ENCODE data around the gene ZNF892. TPM values are rescaled to one million over a fixed set of nuclear protein-coding genes. Genes with fewer than 3 reads are reported as not detected.
"Not testable (repeated sequence)": the region's sequence is repeated elsewhere in the genome, so short reads cannot be mapped to it uniquely, and the experiment has no call there.

The ZNF892 gene
- total and polyA plus RNA-seq, 5 donors, result 0.97 to 4.7 (median 3.3) TPM

DNA sequence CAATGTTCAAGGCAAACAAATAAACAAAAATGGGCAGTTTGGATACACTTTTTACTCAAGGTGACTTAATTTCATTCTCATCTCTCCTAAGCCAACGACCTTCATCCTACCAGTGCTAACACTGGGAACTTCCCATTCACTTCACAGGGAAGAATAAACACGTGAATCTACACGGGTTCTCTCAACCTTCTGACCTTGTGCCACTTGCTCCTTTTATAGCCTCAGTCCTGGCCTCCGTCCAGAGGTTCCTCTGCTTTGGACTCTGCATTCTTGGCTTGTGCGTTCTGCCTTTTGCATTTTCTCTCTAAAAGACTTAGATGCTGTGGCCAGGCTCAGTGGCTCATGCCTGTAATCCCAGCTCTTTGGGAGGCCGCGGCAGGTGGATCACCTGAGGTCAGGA is 27.9 kb upstream of the ZNF892 start:
- DNase-seq (peak; percentile 33 to 72 (median 62)), ATAC-seq (peak; percentile 68 to 72)
- no peak overlapping the region for H3K4me3 ChIP-seq (ENCODE audit: low read length)
- intact Hi-C loops (cut with DNase I), result no loop called here
- WGBS, result 63% methylated on average over 7 of the region's 7 CpGs
- no peak overlapping the region for H3K27ac ChIP-seq (ENCODE audit: low read length)
- H3K4me1 ChIP-seq (ENCODE audit: control insufficient read depth, insufficient read depth, low read length), result no peaks in the 10 kb centered on the region
- no peaks in the 10 kb centered on the region for H3K27me3 ChIP-seq (ENCODE audit: control insufficient read depth, insufficient read depth)
- H3K9me3 ChIP-seq (ENCODE audit: control insufficient read depth, low read length), result no peaks in the 10 kb centered on the region

DNA sequence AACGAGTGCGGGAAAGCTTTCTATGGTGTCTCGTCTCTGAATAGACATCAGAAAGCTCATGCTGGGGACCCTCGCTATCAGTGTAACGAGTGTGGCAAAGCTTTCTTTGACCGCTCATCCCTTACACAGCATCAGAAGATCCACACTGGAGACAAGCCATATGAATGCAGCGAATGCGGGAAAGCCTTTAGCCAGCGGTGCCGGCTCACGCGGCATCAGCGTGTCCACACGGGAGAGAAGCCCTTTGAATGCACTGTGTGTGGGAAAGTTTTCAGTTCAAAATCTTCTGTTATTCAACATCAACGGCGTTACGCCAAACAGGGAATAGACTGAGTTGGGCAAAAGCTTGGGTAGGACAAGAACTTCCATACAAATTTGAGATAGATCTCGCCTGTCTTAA is 25.5 kb upstream of the ZNF892 start:
- no peaks in the 10 kb centered on the region for H3K27me3 ChIP-seq (ENCODE audit: control insufficient read depth, insufficient read depth)
- ATAC-seq (no peak), DNase-seq (no peak)
- WGBS, result 98% methylated on average over 18 of the region's 18 CpGs
- no peaks in the 10 kb centered on the region for H3K9me3 ChIP-seq (ENCODE audit: control insufficient read depth, low read length)
- no peak overlapping the region for H3K4me3 ChIP-seq (ENCODE audit: low read length)
- intact Hi-C loops (cut with DNase I), result no loop called here
- H3K4me1 ChIP-seq (ENCODE audit: control insufficient read depth, insufficient read depth, low read length), result no peaks in the 10 kb centered on the region
- H3K27ac ChIP-seq (ENCODE audit: low read length), result no peak overlapping the region

DNA sequence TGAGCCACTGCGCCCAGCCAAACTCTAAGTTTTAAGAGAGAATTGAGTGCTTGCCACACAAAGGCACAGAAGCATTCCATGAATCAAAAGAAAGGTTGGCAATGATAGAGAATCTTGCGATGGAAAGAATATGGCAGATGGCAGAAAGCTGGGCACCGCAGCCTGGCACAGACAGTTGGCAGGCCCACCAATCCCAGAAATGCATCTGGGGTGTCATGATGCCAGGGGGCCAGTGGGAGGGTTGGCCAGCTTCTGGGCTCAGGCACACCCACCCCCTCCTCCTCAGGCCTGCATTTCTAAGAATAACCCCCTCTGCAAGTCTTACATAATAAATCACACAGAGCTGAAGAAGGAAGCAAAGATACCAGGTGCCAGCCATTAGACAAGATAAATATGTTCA is 22.1 kb upstream of the ZNF892 start:
- ATAC-seq, result no peak
- 97% methylated on average over 3 of the region's 3 CpGs for WGBS
- Histone ChIP-seq H3K4me3 (ENCODE audit: low read length) (no peak overlapping the region), H3K27ac (ENCODE audit: low read length) (no peak overlapping the region), H3K9me3 (ENCODE audit: control insufficient read depth, low read length) (no peaks in the 10 kb centered on the region), H3K4me1 (ENCODE audit: control insufficient read depth, insufficient read depth, low read length) (no peaks in the 10 kb centered on the region), H3K27me3 (ENCODE audit: control insufficient read depth, insufficient read depth) (no peaks in the 10 kb centered on the region)
- DNase-seq, result no peak
- intact Hi-C loops (cut with DNase I), result no loop called here

DNA sequence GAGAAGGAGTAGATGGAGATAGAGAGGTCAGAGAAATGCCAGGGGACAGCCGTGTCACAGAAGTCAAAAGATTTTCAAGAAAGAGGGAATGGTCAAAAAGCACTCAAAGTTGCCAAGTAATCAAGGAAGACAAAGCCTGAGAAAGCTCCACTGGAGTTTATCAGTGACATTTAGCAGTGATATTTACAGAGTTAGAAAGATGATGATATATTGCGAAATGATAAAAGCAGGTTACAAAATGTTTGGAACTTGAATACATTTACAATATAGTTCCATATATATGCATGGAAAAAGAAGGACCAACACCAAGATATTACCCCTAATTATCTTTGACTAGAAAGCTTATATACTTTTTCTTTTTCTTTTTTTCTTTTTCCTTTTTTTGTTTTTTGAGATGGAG is 21.3 kb upstream of the ZNF892 start:
- Histone ChIP-seq H3K4me3 (ENCODE audit: low read length) (no peak overlapping the region), H3K9me3 (ENCODE audit: control insufficient read depth, low read length) (no peaks in the 10 kb centered on the region), H3K4me1 (ENCODE audit: control insufficient read depth, insufficient read depth, low read length) (no peaks in the 10 kb centered on the region), H3K27ac (ENCODE audit: low read length) (no peak overlapping the region), H3K27me3 (ENCODE audit: control insufficient read depth, insufficient read depth) (no peaks in the 10 kb centered on the region)
- ATAC-seq, result no peak
- intact Hi-C loops (cut with DNase I), result no loop called here
- DNase-seq, result no peak
- 70% methylated on average over 2 of the region's 2 CpGs for WGBS

DNA sequence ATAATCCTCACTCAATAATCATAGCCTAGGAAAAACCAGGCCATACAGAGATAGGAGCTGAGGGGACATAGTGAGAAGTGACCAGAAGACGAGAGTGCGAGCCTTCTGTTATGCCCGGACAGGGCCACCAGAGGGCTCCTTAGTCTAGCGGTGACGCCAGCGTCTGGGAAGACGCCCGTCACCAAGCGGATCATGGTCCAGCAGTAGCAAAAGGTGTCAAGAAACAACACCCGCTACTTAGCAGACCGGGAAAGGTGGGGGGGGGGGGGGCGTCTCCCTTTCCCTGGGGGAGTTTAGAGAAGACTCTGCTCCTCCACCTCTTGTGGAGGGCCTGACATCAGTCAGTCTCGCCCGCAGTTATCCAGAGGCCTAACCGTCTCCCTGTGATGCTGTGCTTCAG is 14.4 kb upstream of the ZNF892 start:
- intact Hi-C loops (cut with DNase I); H3K9me3 ChIP-seq (ENCODE audit: control insufficient read depth, low read length); H3K27ac ChIP-seq (ENCODE audit: low read length); H3K27me3 ChIP-seq (ENCODE audit: control insufficient read depth, insufficient read depth); H3K4me1 ChIP-seq (ENCODE audit: control insufficient read depth, insufficient read depth, low read length); H3K4me3 ChIP-seq (ENCODE audit: low read length); ATAC-seq: not testable (repeated sequence)
- 18% methylated on average over 15 of the region's 15 CpGs for WGBS
- peak; percentile 62 to 86 (median 85) for DNase-seq

DNA sequence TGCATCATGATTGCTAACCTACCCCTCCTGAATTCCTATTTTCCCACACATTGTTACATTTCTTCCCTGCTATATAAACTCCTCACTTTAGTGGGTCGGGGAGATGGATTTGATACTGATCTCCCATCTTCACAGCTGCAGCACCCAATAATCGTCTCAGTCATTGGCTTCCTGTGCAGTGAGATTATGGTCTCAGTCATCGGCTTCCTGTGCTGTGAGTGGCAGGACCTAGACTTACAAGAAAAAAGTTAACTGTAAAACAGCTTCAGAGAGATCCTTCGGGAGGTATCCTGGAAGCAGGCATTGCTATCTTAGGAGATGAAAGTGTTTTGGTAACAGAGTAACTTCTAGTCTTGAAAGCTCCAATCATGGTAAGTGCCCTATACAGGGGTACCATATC is 3.4 kb upstream of the ZNF892 start:
- 80% methylated on average over 4 of the region's 4 CpGs for WGBS
- no peaks in the 10 kb centered on the region for H3K27me3 ChIP-seq (ENCODE audit: control insufficient read depth, insufficient read depth)
- H3K4me1 ChIP-seq (ENCODE audit: control insufficient read depth, insufficient read depth, low read length), result no peaks in the 10 kb centered on the region
- ATAC-seq, result no peak
- H3K27ac ChIP-seq (ENCODE audit: low read length), result no peak overlapping the region
- intact Hi-C loops (cut with DNase I), result no loop called here
- no peak for DNase-seq
- no peaks in the 10 kb centered on the region for H3K9me3 ChIP-seq (ENCODE audit: control insufficient read depth, low read length)
- no peak overlapping the region for H3K4me3 ChIP-seq (ENCODE audit: low read length)

DNA sequence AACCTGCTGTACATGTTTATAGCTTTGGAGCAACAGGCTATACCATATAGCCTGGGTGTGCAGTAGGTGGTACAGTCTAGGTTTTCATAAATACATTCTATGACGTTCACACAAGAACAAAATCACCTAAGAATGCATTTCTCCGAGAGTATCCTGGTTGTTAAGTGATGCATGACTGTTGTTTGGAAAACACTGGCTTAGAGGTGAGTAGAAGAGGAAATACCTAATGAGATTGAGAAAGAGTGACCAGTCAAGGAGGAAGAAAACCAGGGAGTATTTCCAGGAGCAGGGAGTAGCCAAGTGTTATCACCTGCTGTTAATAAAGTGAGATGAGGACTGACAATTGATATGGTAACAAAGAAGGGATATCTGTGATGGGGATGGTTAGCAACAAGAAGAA is 2.9 kb upstream of the ZNF892 start:
- no peak overlapping the region for H3K4me3 ChIP-seq (ENCODE audit: low read length)
- no peaks in the 10 kb centered on the region for H3K9me3 ChIP-seq (ENCODE audit: control insufficient read depth, low read length)
- no peaks in the 10 kb centered on the region for H3K27me3 ChIP-seq (ENCODE audit: control insufficient read depth, insufficient read depth)
- no peaks in the 10 kb centered on the region for H3K4me1 ChIP-seq (ENCODE audit: control insufficient read depth, insufficient read depth, low read length)
- DNase-seq (no peak), ATAC-seq (no peak)
- intact Hi-C loops (cut with DNase I), result no loop called here
- H3K27ac ChIP-seq (ENCODE audit: low read length), result no peak overlapping the region
- WGBS, result 93% methylated on average over 2 of the region's 2 CpGs

DNA sequence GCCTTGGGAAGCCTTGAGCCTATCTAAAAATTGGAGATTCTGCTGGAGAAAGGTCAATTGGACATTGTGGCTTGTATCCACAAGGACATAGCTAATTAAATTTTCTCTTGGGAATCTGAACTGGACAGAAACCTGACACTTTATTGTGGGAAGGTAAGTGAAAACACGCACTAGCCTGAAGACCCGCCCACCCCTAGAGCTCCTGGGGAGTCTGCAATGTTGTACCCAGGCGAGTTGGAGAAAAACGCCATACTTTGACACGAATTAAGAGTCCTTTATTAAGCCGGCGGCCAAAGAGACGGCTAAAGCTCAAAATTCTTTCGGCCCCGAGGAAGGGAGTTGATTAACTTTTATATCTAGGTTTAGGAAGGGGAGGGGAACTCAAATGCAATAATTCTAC is 1.2 kb upstream of the ZNF892 start:
- ATAC-seq (no peak), DNase-seq (no peak)
- Histone ChIP-seq H3K27ac (ENCODE audit: low read length) (no peak overlapping the region), H3K4me1 (ENCODE audit: control insufficient read depth, insufficient read depth, low read length) (no peaks in the 10 kb centered on the region), H3K9me3 (ENCODE audit: control insufficient read depth, low read length) (peaks cover 4% of the 10 kb centered on the region), H3K4me3 (ENCODE audit: low read length) (no peak overlapping the region), H3K27me3 (ENCODE audit: control insufficient read depth, insufficient read depth) (no peaks in the 10 kb centered on the region)
- intact Hi-C loops (cut with DNase I), result no loop called here
- WGBS, result 45% methylated on average over 10 of the region's 10 CpGs

DNA sequence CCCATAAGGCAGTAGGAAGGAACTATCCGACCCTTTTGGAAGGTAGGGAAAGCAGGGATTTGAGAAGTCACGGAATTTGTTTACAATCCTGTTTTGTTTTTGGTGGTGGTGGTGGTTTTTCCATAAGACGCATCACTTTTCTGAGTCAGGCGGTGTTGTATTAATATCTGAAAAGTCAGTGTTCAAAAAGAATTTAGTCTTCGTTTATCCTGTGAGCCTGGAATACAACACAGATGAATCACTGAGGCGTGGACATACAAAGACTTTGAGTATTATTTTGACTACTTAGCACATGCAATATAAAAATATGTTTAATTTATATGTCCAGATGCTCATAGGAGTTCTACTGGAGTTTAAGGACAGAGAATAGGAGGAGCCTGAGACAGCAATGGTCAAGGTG is 785 bp downstream of the ZNF892 start:
- H3K4me3 ChIP-seq (ENCODE audit: low read length), result peak overlapping the region; percentile 60
- no peaks in the 10 kb centered on the region for H3K4me1 ChIP-seq (ENCODE audit: control insufficient read depth, insufficient read depth, low read length)
- H3K27me3 ChIP-seq (ENCODE audit: control insufficient read depth, insufficient read depth), result no peaks in the 10 kb centered on the region
- DNase-seq, result no peak
- 68% methylated on average over 6 of the region's 6 CpGs for WGBS
- H3K9me3 ChIP-seq (ENCODE audit: control insufficient read depth, low read length), result peaks cover 9% of the 10 kb centered on the region
- intact Hi-C loops (cut with DNase I), result no loop called here
- H3K27ac ChIP-seq (ENCODE audit: low read length), result no peak overlapping the region
- ATAC-seq, result no peak

DNA sequence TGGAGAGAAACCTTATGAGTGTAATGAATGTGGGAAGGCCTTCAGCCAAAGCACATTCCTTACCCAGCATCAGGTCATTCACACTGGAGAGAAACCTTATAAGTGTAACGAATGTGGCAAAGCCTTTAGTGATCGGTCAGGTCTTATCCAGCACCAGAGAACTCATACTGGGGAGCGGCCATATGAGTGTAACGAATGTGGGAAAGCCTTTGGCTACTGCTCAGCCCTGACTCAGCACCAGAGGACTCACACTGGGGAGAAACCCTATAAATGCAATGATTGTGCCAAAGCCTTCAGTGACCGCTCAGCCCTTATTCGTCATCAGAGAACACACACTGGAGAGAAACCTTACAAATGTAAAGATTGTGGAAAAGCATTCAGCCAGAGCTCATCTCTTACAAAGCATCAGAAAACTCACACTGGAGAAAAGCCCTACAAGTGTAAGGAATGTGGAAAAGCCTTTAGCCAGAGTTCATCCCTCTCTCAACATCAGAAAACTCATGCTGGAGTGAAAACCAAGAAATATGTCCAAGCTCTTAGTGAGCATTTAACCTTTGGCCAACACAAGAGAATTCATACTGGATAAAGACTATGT is 7.8 kb downstream of the ZNF892 start:
- Histone ChIP-seq H3K4me3 (ENCODE audit: low read length) (no peak overlapping the region), H3K27ac (ENCODE audit: low read length) (no peak overlapping the region), H3K9me3 (ENCODE audit: control insufficient read depth, low read length) (peaks cover 28% of the 10 kb centered on the region), H3K27me3 (ENCODE audit: control insufficient read depth, insufficient read depth) (no peaks in the 10 kb centered on the region), H3K4me1 (ENCODE audit: control insufficient read depth, insufficient read depth, low read length) (no peaks in the 10 kb centered on the region)
- DNase-seq, result no peak
- ATAC-seq, result no peak
- intact Hi-C loops (cut with DNase I), result no loop called here
- 97% methylated on average over 6 of the region's 6 CpGs for WGBS

DNA sequence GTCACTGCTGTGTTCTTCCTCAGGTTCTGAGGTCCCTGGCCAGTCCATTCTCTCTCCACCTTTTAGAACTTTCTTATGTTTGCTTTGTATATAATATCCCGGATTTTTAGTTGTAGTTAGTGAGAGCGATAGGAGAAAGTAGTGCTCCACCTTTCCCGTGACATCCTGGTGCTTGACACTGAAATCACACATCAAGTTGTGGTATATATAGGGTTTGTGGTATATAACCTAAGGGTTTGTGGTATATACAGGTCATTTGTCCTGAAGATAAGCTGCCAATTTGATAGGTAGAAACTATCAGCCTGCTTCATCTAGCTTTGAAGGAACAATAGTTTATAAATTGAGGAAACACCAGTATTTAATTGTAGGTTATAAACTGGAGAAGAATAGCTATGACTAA is 13.1 kb downstream of the ZNF892 start:
- intact Hi-C loops (cut with DNase I), result no loop called here
- no peak overlapping the region for H3K27ac ChIP-seq (ENCODE audit: low read length)
- no peaks in the 10 kb centered on the region for H3K4me1 ChIP-seq (ENCODE audit: control insufficient read depth, insufficient read depth, low read length)
- H3K4me3 ChIP-seq (ENCODE audit: low read length), result no peak overlapping the region
- DNase-seq (no peak), ATAC-seq (no peak)
- peaks cover 17% of the 10 kb centered on the region for H3K9me3 ChIP-seq (ENCODE audit: control insufficient read depth, low read length)
- WGBS, result 97% methylated on average over 3 of the region's 3 CpGs
- no peaks in the 10 kb centered on the region for H3K27me3 ChIP-seq (ENCODE audit: control insufficient read depth, insufficient read depth)

DNA sequence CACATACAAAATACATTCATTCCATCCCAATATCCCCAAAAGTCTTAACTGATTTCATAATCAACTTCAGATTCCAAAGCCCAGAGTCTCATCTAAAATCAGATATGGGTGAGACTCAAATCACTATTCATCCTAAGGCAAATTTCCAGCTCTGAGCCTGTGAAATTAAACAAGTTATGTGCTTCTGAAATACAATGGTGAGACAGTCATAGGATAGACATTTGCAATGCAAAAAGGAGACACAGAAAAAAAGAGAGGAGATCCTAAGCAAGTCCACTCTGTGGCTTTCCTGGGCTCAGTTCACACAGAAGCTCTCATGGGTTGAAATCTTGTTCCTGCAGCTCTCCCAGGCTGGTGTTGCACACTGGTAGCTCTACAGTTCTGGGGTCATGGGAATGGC is 18.3 kb downstream of the ZNF892 start:
- Histone ChIP-seq H3K27ac (ENCODE audit: low read length) (no peak overlapping the region), H3K9me3 (ENCODE audit: control insufficient read depth, low read length) (peaks cover 6% of the 10 kb centered on the region), H3K4me3 (ENCODE audit: low read length) (no peak overlapping the region), H3K4me1 (ENCODE audit: control insufficient read depth, insufficient read depth, low read length) (no peaks in the 10 kb centered on the region), H3K27me3 (ENCODE audit: control insufficient read depth, insufficient read depth) (no peaks in the 10 kb centered on the region)
- ATAC-seq (no peak), DNase-seq (no peak)
- intact Hi-C loops (cut with DNase I), result no loop called here
